Spleen (tissue), 11 donors: Measurements from ENCODE around the gene PSMC4. TPM values are rescaled to one million over a fixed set of nuclear protein-coding genes. Genes with fewer than 3 reads are reported as not detected.

Experiments
- DNase-seq: peaks from one replicate; pipeline ENCODE4 v3.0.0-alpha.2; 2020
- H3K27ac ChIP-seq, 8 donors: fragments of 200-600 bp; sonication (generic) in 7 of 8; 1 replicate in 4 of 8; 2 replicates in 4 of 8; pipeline versions ENCODE4 v1.5.0 to v1.8.0; 2016 to 2021; ENCODE audit warnings: inconsistent platforms in 4 of 8, mild to moderate bottlenecking in 4 of 8, moderate library complexity in 1 of 8
- H3K27me3 ChIP-seq, 7 donors: fragments of 200-600 bp; sonication (generic) in 6 of 7; replicated peaks in 1 of 7; 1 replicate in 4 of 7; 2 replicates in 3 of 7; pipeline versions ENCODE4 v1.5.0 to v1.8.0; 2016 to 2021; ENCODE audit warnings: inconsistent platforms in 3 of 7, mild to moderate bottlenecking in 1 of 7
- H3K36me3 ChIP-seq, 6 donors: fragments of 200-600 bp; sonication (generic) in 5 of 6; 1 replicate in 4 of 6; 2 replicates in 2 of 6; pipeline versions ENCODE4 v1.5.0 to v1.8.0; 2016 to 2021; ENCODE audit warnings: inconsistent platforms in 2 of 6
- H3K4me1 ChIP-seq, 6 donors: fragments of 200-600 bp; sonication (generic) in 5 of 6; 1 replicate in 3 of 6; 2 replicates in 3 of 6; pipeline versions ENCODE4 v1.5.0 to v1.8.0; 2016 to 2021; ENCODE audit warnings: inconsistent platforms in 3 of 6
- H3K4me3 ChIP-seq, 8 donors: fragments of 200-600 bp; sonication (generic) in 7 of 8; 1 replicate in 4 of 8; 2 replicates in 4 of 8; pipeline versions ENCODE4 v1.5.0 to v1.8.0; 2016 to 2021; ENCODE audit warnings: inconsistent platforms in 4 of 8, mild to moderate bottlenecking in 4 of 8, moderate library complexity in 2 of 8
- H3K9me3 ChIP-seq, 8 donors: fragments of 200-600 bp; sonication (generic) in 7 of 8; 1 replicate in 4 of 8; 2 replicates in 4 of 8; pipeline versions ENCODE4 v1.5.0 to v1.8.0; 2016 to 2021; ENCODE audit warnings: inconsistent platforms in 4 of 8
- POLR2A ChIP-seq, 3 donors: fragments of 450-650 bp; IDR thresholded peaks; one replicate each; pipeline ENCODE4 v1.5.1; 2017; ENCODE audit warnings: antibody characterized with exemption in 3 of 3, mild to moderate bottlenecking in 1 of 3
- POLR2AphosphoS5 ChIP-seq, 3 donors: sonication (generic); formaldehyde crosslinking; IDR thresholded peaks; one replicate each; pipeline ENCODE4 v1.5.1; 2017; ENCODE audit warnings: antibody characterized with exemption in 3 of 3
- WGBS, 5 donors: extraction: QIAGEN DNeasy Blood & Tissue Kit in 3 of 5; methylation state at CpG; one replicate each; pipeline versions ENCODE4 v1.1.5 to v1.1.7; 2013 to 2018; 5-methylcytosine and 5-hydroxymethylcytosine counted together
- intact Hi-C: fragments of 100-400 bp; cut with DNase I; formaldehyde crosslinking; loops from one replicate; pipeline ENCODE4 v1.15.0; 2023; ENCODE audit warnings: low total_unique reads
- polyA plus RNA-seq, 3 donors: library from polyadenylated mRNA; stranded (reverse); fragments of 200-250 nt; gene quantifications; one replicate each; pipeline ENCODE4 v1.2.1, GENCODE V29; 2013
- total RNA-seq, 7 donors: library from RNA; depleted of rRNA in 3 of 7; stranded (reverse); fragments of >200 nt in 3 of 7; fragmentation: NEBNext Ultra II Directional in 4 of 7; extraction: Animal tissue kit (Norgen Biotek cat#: 25700) in 4 of 7; gene quantifications; one replicate each; pipeline versions ENCODE4 v1.1.0 to v1.2.1, GENCODE V29; 2016 to 2021
- TF ChIP-seq, protein P1 (sequence below), 11 experiments: fragments of 200-600 bp in 7 of 11; fragments of 450-650 bp in 4 of 11; sonication (generic) in 4 of 11; IDR thresholded peaks in 8 of 11; conservative IDR thresholded peaks in 3 of 11; 1 replicate in 7 of 11; 2 replicates in 4 of 11; pipeline versions ENCODE4 v1.4.0 to v1.8.0; 2016 to 2021; ENCODE audit warnings: antibody characterized with exemption in 11 of 11, inconsistent platforms in 4 of 11, mild to moderate bottlenecking in 1 of 11
- donor health status: healthy with polysubstance abuse.
- donor health status: DM: no; HTN: no; CAD: no; lungs with moderate emphysema.
- donor health status: DM: no; HTN: no; CAD: no.
- donor health status: Bipolar disorder and iron deficiency.
- donor health status: healthy.
- donor health status: DM: no; HTN: no; CAD: no.
- donor health status: DM: yes; HTN: yes; CAD: no.

The PSMC4 gene
- total and polyA plus RNA-seq, 10 donors = 53.2 to 85.4 (median 64.0) TPM

DNA sequence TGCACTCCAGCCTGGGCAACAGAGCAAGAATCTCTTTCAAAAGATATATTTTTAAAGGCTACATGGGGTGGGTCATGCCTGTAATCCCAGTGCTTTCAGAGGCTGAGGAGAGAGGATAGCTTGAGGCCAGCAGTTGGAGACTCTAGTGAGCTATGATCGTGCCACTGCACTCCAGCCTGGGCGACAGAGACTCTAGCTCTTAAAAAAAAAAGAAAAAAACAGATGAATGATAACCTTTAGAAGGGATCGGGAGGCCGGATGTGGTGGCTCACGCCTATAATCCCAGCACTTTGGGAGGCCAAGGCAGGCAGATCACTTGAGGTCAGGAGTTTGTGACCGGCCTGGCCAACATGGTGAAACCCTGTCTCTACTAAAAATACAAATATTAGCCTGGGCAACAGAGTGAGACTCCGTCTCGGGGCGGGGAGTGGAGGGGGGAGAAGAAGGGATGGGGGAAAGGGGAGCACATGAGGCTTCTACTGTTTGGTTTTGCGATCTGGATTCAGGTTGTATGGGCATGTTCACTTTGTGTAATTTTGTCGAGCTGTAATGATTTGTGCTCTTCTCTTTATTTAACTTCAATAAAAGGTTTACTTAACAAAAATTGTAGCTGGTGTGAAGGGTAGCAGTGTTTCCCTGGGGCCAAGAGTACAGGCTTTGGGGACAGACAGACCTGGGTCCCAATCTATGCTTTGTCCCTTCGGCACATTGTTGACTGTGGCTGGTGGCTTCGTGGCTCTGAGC, 1.1 kb upstream of the PSMC4 start:
- H3K27ac ChIP-seq = peak overlapping the region; percentile 92 to 96 (median 93)
- peak overlapping the region; percentile 55 to 87 (median 74) for H3K4me3 ChIP-seq
- H3K4me1 ChIP-seq = peaks cover 19 to 48% (median 35%) of the 10 kb centered on the region in 6 donors
- H3K9me3 ChIP-seq = no peaks in the 10 kb centered on the region
- TF ChIP-seq POLR2A (IDR thresholded peaks at IDR 0.05) (no peak), POLR2AphosphoS5 (IDR thresholded peaks at IDR 0.05) (peak in 2 of 3 donors; percentile 45 to 56)
- TF ChIP-seq, protein P1, sequence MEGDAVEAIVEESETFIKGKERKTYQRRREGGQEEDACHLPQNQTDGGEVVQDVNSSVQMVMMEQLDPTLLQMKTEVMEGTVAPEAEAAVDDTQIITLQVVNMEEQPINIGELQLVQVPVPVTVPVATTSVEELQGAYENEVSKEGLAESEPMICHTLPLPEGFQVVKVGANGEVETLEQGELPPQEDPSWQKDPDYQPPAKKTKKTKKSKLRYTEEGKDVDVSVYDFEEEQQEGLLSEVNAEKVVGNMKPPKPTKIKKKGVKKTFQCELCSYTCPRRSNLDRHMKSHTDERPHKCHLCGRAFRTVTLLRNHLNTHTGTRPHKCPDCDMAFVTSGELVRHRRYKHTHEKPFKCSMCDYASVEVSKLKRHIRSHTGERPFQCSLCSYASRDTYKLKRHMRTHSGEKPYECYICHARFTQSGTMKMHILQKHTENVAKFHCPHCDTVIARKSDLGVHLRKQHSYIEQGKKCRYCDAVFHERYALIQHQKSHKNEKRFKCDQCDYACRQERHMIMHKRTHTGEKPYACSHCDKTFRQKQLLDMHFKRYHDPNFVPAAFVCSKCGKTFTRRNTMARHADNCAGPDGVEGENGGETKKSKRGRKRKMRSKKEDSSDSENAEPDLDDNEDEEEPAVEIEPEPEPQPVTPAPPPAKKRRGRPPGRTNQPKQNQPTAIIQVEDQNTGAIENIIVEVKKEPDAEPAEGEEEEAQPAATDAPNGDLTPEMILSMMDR (IDR thresholded peaks at IDR 0.05 in 8 of 11, conservative IDR thresholded peaks at IDR 0.05 in 3 of 11) = no peak
- intact Hi-C loops = loop anchor here (5.0 kb wide), 1 partner anchor 78 kb away; no protein-coding TSS in a partner anchor
- peaks cover 2 to 30% (median 29%) of the 10 kb centered on the region in 6 donors for H3K36me3 ChIP-seq
- no peaks in the 10 kb centered on the region for H3K27me3 ChIP-seq
- 56 to 67% (median 60%) methylated on average over 13 of the region's 13 CpGs for WGBS, 5 donors
- peak; percentile 78 for DNase-seq

DNA sequence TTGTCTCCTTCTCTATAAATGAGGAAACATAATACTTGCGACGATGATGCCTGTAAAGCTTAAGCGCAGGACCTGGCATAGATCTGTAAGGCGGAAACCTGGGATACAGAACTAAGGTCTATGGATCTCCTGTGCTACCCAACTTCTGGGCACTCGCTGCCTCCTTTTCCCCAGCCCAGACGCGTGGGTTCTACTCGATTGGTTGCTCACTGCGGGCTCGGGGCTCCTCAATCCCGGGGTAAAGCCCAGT, 615 bp upstream of the PSMC4 start:
- intact Hi-C loops = loop anchor here (5.0 kb wide), 1 partner anchor 78 kb away; no protein-coding TSS in a partner anchor
- Histone ChIP-seq H3K27me3 (no peaks in the 10 kb centered on the region), H3K4me1 (peaks cover 19 to 48% (median 35%) of the 10 kb centered on the region in 6 donors), H3K36me3 (peaks cover 2 to 35% (median 34%) of the 10 kb centered on the region in 6 donors), H3K4me3 (peak overlapping the region; percentile 55 to 87 (median 74)), H3K27ac (peak overlapping the region; percentile 92 to 96 (median 93)), H3K9me3 (no peaks in the 10 kb centered on the region)
- TF ChIP-seq POLR2AphosphoS5 (IDR thresholded peaks at IDR 0.05) (no peak), POLR2A (IDR thresholded peaks at IDR 0.05) (no peak)
- TF ChIP-seq, protein P1 (IDR thresholded peaks at IDR 0.05 in 8 of 11, conservative IDR thresholded peaks at IDR 0.05 in 3 of 11) = no peak
- DNase-seq = no peak
- WGBS, 5 donors = 4 to 13% (median 4%) methylated on average over 9 to 11 of the region's 11 CpGs

- TF ChIP-seq, protein P1 (IDR thresholded peaks at IDR 0.05 in 8 of 11, conservative IDR thresholded peaks at IDR 0.05 in 3 of 11) = no peak
- TF ChIP-seq POLR2AphosphoS5 (IDR thresholded peaks at IDR 0.05) = no peak
- no peak for TF ChIP-seq POLR2A (IDR thresholded peaks at IDR 0.05)
- H3K4me3 ChIP-seq = peak overlapping the region; percentile 60 to 87 (median 74)
- WGBS, 5 donors = 3 to 5% (median 5%) methylated on average over 12 to 21 of the region's 21 CpGs
- intact Hi-C loops = loop anchor here (5.0 kb wide), 1 partner anchor 79 kb away; no protein-coding TSS in a partner anchor
- H3K27me3 ChIP-seq = no peaks in the 10 kb centered on the region
- H3K36me3 ChIP-seq = peaks cover 2 to 47% (median 41%) of the 10 kb centered on the region in 6 donors
- H3K9me3 ChIP-seq = no peaks in the 10 kb centered on the region
- DNase-seq = no peak
- peaks cover 19 to 48% (median 35%) of the 10 kb centered on the region in 6 donors for H3K4me1 ChIP-seq
- peak overlapping the region; percentile 77 to 96 (median 93) for H3K27ac ChIP-seq
These were observed 543 bp downstream of the PSMC4 start for GRCh38 chr19:39971380-39972035.
